GM18951 (cell line): Measurements from ENCODE around the gene KDM3B.

Experiments
- POLR2A ChIP-seq: IDR thresholded peaks from 4 replicates; pipeline ENCODE4 v1.6.1; 2011; ENCODE audit warnings: mild to moderate bottlenecking; ENCODE audit not compliant: insufficient read length, insufficient read depth; ENCODE audit errors: extremely low read depth
- in situ Hi-C: fragments of 300-500 bp; cut with MboI; formaldehyde crosslinking; loops from one replicate; pipeline ENCODE4 v1.12.0; 2022; ENCODE audit warnings: low sequenced_read_pairs, mixed read lengths, inconsistent platforms; ENCODE audit not compliant: unreplicated experiment

Gene KDM3B

GRCh38 chr5:138440159-138441073 is 87.9 kb downstream of the KDM3B start:
- TF ChIP-seq POLR2A: no peak
- in situ Hi-C loops: no loop called here

GRCh38 chr5:138441221-138441620 is 88.7 kb downstream of the KDM3B start:
- in situ Hi-C loops: no loop called here
- no peak for TF ChIP-seq POLR2A

- no peak for TF ChIP-seq POLR2A
- in situ Hi-C loops: no loop called here
Observed at GRCh38 chr5:138444078-138444773, 91.7 kb downstream of the KDM3B start.

- in situ Hi-C loops: no loop called here
- no peak for TF ChIP-seq POLR2A
Observed at GRCh38 chr5:138444774-138445546, 92.5 kb downstream of the KDM3B start.

GRCh38 chr5:138445547-138446271 is 93.2 kb downstream of the KDM3B start:
- in situ Hi-C loops: no loop called here
- TF ChIP-seq POLR2A: no peak

- in situ Hi-C loops: no loop called here
- no peak for TF ChIP-seq POLR2A
Observed at GRCh38 chr5:138448070-138448469, 95.6 kb downstream of the KDM3B start.

GRCh38 chr5:138448481-138449398 is 96.3 kb downstream of the KDM3B start:
- TF ChIP-seq POLR2A: no peak
- in situ Hi-C loops: no loop called here

- in situ Hi-C loops: no loop called here
- TF ChIP-seq POLR2A: no peak
Observed at GRCh38 chr5:138449501-138450239, 97.2 kb downstream of the KDM3B start.

- in situ Hi-C loops: no loop called here
- no peak for TF ChIP-seq POLR2A
Observed at GRCh38 chr5:138450971-138451370, 98.5 kb downstream of the KDM3B start.

- in situ Hi-C loops: no loop called here
- TF ChIP-seq POLR2A: no peak
Observed at GRCh38 chr5:138452720-138453119, 100.2 kb downstream of the KDM3B start.

GRCh38 chr5:138453590-138453989 is 101.1 kb downstream of the KDM3B start:
- TF ChIP-seq POLR2A: no peak
- in situ Hi-C loops: no loop called here
